Epithelial cell of esophagus (primary cell): ENCODE results near the gene MANEA.

ENCODE experiments used
- DNase-seq: peaks from one replicate; pipeline ENCODE4 v3.0.0; 2010; ENCODE audit warnings: low read depth
- H3K4me3 ChIP-seq: 2 replicates; pipeline ENCODE4 v1.5.1; 2011; ENCODE audit warnings: mild to moderate bottlenecking, low read length, control low read depth
- TF ChIP-seq, protein P1 (sequence below): IDR thresholded peaks from 2 replicates; pipeline ENCODE4 v1.5.1; 2011; ENCODE audit warnings: low read depth, mild to moderate bottlenecking, low read length, control low read depth, inconsistent platforms; ENCODE audit not compliant: insufficient read depth; ENCODE audit errors: missing control alignments

The MANEA gene

DNA sequence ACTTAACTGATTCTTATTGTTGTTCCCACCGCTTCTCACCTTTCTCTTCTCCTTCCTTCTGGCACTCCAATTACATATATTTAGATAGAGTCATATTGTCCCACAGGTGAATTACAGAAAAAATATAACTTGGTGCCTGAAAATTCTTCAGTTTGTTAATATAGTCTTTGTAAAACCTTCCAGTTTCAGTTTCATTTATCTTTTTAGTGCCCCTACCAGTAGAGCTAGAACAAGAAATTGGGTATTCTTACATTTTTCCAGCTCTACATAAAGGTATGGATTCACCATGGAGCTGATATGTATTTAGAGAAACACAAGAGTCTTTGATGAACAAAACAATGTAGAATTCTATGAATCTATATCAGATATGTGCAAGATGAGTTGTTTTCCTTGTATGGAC is 10.7 kb downstream of the MANEA start:
- TF ChIP-seq, protein P1, sequence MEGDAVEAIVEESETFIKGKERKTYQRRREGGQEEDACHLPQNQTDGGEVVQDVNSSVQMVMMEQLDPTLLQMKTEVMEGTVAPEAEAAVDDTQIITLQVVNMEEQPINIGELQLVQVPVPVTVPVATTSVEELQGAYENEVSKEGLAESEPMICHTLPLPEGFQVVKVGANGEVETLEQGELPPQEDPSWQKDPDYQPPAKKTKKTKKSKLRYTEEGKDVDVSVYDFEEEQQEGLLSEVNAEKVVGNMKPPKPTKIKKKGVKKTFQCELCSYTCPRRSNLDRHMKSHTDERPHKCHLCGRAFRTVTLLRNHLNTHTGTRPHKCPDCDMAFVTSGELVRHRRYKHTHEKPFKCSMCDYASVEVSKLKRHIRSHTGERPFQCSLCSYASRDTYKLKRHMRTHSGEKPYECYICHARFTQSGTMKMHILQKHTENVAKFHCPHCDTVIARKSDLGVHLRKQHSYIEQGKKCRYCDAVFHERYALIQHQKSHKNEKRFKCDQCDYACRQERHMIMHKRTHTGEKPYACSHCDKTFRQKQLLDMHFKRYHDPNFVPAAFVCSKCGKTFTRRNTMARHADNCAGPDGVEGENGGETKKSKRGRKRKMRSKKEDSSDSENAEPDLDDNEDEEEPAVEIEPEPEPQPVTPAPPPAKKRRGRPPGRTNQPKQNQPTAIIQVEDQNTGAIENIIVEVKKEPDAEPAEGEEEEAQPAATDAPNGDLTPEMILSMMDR: no peak
- DNase-seq: no peak
- no peak overlapping the region for H3K4me3 ChIP-seq

DNA sequence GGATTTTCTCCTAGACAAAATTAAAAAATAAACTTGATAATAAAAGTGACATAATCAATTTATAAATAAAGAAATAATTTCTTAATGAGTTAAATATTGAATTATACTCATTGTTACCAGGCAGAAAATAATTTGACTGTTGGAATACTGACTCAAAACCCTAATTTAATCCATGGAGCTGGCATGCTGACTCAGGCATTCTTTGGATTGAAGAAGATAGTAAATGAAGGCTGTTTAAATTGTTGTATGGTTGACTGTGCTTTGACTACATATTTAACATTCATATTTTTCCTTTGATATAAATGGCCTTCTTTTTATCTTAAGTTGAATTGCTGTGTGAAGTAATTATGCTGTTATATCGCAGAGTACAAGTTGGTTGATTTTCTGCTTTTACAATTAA is 11.7 kb downstream of the MANEA start:
- TF ChIP-seq, protein P1: no peak
- H3K4me3 ChIP-seq: no peak overlapping the region
- no peak for DNase-seq

DNA sequence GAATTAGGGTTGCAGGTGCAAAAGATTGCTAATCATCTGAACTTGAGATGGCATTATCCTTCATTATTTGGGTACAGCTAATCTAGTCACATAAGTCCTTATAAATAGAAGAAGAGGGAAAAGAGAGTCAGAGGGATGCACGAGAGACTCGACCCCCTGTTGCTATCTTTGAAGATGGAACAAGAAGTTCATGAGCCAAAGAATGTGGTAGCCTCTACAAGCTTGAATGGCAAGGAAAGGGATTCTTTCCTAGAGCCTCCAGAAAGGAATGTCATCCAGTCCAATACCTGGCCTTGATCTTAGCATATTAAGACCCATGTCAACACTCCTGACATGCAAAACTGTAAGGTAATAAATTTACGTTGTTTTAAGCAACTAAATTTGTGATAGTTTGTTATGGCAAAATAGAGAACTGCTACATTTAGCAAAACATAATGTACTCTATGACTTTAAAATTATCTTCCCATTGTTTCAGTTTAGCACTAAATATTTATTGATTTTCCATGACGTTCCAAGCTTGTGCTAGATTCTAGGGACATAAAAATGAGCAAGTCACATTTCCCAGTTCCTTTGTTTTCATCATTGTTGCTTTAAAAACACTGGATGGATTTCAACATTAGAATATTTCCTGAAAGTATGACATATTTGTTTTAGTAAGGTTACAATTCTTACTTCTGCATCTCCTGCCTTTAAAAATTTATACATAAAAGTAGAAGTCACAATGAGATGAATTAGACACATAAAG is 12.7 kb downstream of the MANEA start:
- H3K4me3 ChIP-seq: no peak overlapping the region
- TF ChIP-seq, protein P1: no peak
- DNase-seq: no peak

GRCh38 chr6:95593025-95593424 is 15.7 kb downstream of the MANEA start:
- no peak for DNase-seq
- TF ChIP-seq, protein P1: no peak

GRCh38 chr6:95596021-95596420 is 18.7 kb downstream of the MANEA start:
- H3K4me3 ChIP-seq: no peak overlapping the region
- DNase-seq: peak; percentile 91
- TF ChIP-seq, protein P1: no peak

More at GRCh38 chr6:95593025-95593424, 15.7 kb downstream of the MANEA start:
- H3K4me3 ChIP-seq: no peak overlapping the region

GRCh38 chr6:95599706-95600105 is 22.4 kb downstream of the MANEA start:
- TF ChIP-seq, protein P1: no peak
- no peak for DNase-seq
- H3K4me3 ChIP-seq: no peak overlapping the region

- TF ChIP-seq, protein P1: no peak
- DNase-seq: no peak
- H3K4me3 ChIP-seq: no peak overlapping the region
Measured at GRCh38 chr6:95601133-95601532, 23.8 kb downstream of the MANEA start.
